Ovary (tissue), 9 donors: Measurements from ENCODE around the gene TEX19. TPM values are rescaled to one million over a fixed set of nuclear protein-coding genes. Genes with fewer than 3 reads are reported as not detected.
A peak's percentile ranks its signal among the peaks of the same experiment; 100 is the strongest.

ENCODE experiments used
- DNase-seq, 5 donors: peaks; one replicate each; pipeline ENCODE4 v3.0.0-alpha.2; 2019 to 2020
- H3K27ac ChIP-seq, 2 donors: fragments of 200-600 bp; one replicate each; pipeline versions ENCODE4 v1.5.1 to v1.8.0; 2019 to 2022
- H3K27me3 ChIP-seq: fragments of 200-600 bp; one replicate; pipeline ENCODE4 v1.8.0; 2022
- H3K36me3 ChIP-seq: fragments of 200-600 bp; sonication (generic); one replicate; pipeline ENCODE4 v1.5.1; 2019
- H3K4me1 ChIP-seq: one replicate; pipeline ENCODE4 v1.8.1; 2013; ENCODE audit warnings: mild to moderate bottlenecking, moderate library complexity; ENCODE audit not compliant: insufficient read depth
- H3K4me3 ChIP-seq: fragments of 200-600 bp; sonication (generic); one replicate; pipeline ENCODE4 v1.5.1; 2017
- H3K9me3 ChIP-seq, 2 donors: fragments of 200-600 bp in 1 of 2; sonication (generic) in 1 of 2; one replicate each; pipeline versions ENCODE4 v1.5.1 to v1.8.1; 2013 to 2019; ENCODE audit warnings: mild to moderate bottlenecking in 1 of 2, moderate library complexity in 1 of 2
- CTCF ChIP-seq, 3 donors: fragments of 450-650 bp in 2 of 3; fragments of 200-600 bp in 1 of 3; IDR thresholded peaks; one replicate each; pipeline versions ENCODE4 v1.5.1 to v1.8.0; 2016 to 2022; ENCODE audit warnings: antibody characterized with exemption in 3 of 3, mild to moderate bottlenecking in 1 of 3
- EP300 ChIP-seq: sonication (generic); formaldehyde crosslinking; IDR thresholded peaks from one replicate; pipeline ENCODE4 v1.6.1; 2017; ENCODE audit warnings: antibody characterized with exemption
- POLR2A ChIP-seq: fragments of 450-650 bp; IDR thresholded peaks from one replicate; pipeline ENCODE4 v1.6.1; 2017; ENCODE audit warnings: antibody characterized with exemption, mild to moderate bottlenecking, moderate library complexity
- WGBS, 3 donors: extraction: QIAGEN DNeasy Blood & Tissue Kit in 1 of 3; methylation state at CpG; one replicate each; pipeline versions ENCODE4 v1.1.5 to v1.1.7; 2013 to 2017; 5-methylcytosine and 5-hydroxymethylcytosine counted together
- intact Hi-C, 4 donors: fragments of 100-400 bp; cut with DNase I; formaldehyde crosslinking; loops; one replicate each; pipeline versions ENCODE4 v1.11.0 to v1.15.1; 2022 to 2023
- polyA plus RNA-seq, 2 donors: library from polyadenylated mRNA; stranded (reverse); fragments of 200-250 nt in 1 of 2; fragments of 350-450 nt in 1 of 2; fragmentation: Illumina TruSeq in 1 of 2; extraction: RNeasy Lipid Tissue Mini Kit (QIAGEN cat#74804) in 1 of 2; gene quantifications; one replicate each; pipeline ENCODE4 v1.2.3, GENCODE V29; 2013 to 2014
- total RNA-seq, 7 donors: library from RNA; depleted of rRNA in 2 of 7; stranded (reverse); fragments of >200 nt in 2 of 7; fragmentation: NEBNext Ultra II Directional in 3 of 7; extraction: Animal tissue kit (Norgen Biotek cat#: 25700) in 3 of 7; gene quantifications; one replicate each; pipeline versions ENCODE4 v1.1.0 to v1.2.4, GENCODE V29; 2016 to 2023
- donor health status: DM: no; HTN: no; CAD: no; lungs with moderate emphysema.
- donor health status: DM: no; HTN: no; CAD: no.
- donor health status: Bipolar disorder and iron deficiency.
- donor health status: DM: yes; HTN: yes; CAD: no.
- donor health status: DM: no; HTN: no; CAD: no.
- donor health status: DM: yes; HTN: yes; CAD: no.

Gene TEX19
- total and polyA plus RNA-seq, 9 donors: not detected

GRCh38 chr17:82322526-82323453 is 36.3 kb upstream of the TEX19 start:
- intact Hi-C loops: loop anchor here (2.0 to 10.0 kb wide), 6 partner anchors 78 to 298 kb away; partner anchors contain the start of genes CENPX (in 1 of the 4) and LRRC45 (in 1 of the 4)
- no peak for DNase-seq

GRCh38 chr17:82323514-82324234 is 35.4 kb upstream of the TEX19 start:
- no peak for TF ChIP-seq POLR2A
- no peak for TF ChIP-seq EP300
- no peak for TF ChIP-seq CTCF (IDR thresholded peaks at IDR 0.05)
- WGBS, 3 donors: 61 to 70% (median 62%) methylated on average over 19 to 21 of the region's 21 CpGs
- no peaks in the 10 kb centered on the region for H3K27me3 ChIP-seq
- peaks cover 2% of the 10 kb centered on the region for H3K4me1 ChIP-seq
- no peak overlapping the region for H3K4me3 ChIP-seq
- H3K27ac ChIP-seq: no peak overlapping the region
- intact Hi-C loops: loop anchor here (2.0 to 10.0 kb wide), 6 partner anchors 79 to 299 kb away; partner anchors contain the start of genes CENPX (in 1 of the 4) and LRRC45 (in 1 of the 4)
- no peaks in the 10 kb centered on the region for H3K9me3 ChIP-seq
- no peaks in the 10 kb centered on the region for H3K36me3 ChIP-seq
- peak in 1 of 5 donors; percentile 23 for DNase-seq

More at GRCh38 chr17:82322526-82323453, 36.3 kb upstream of the TEX19 start:
- Histone ChIP-seq H3K36me3 (no peaks in the 10 kb centered on the region), H3K4me3 (no peak overlapping the region), H3K9me3 (no peaks in the 10 kb centered on the region), H3K27ac (no peak overlapping the region), H3K4me1 (peaks cover 2% of the 10 kb centered on the region), H3K27me3 (no peaks in the 10 kb centered on the region)
- no peak for TF ChIP-seq POLR2A
- no peak for TF ChIP-seq CTCF (IDR thresholded peaks at IDR 0.05)
- no peak for TF ChIP-seq EP300
- 80 to 83% (median 82%) methylated on average over 26 to 28 of the region's 28 CpGs for WGBS, 3 donors

- H3K4me3 ChIP-seq: no peak overlapping the region
- peaks cover 2% of the 10 kb centered on the region for H3K4me1 ChIP-seq
- H3K27ac ChIP-seq: no peak overlapping the region
- no peaks in the 10 kb centered on the region for H3K27me3 ChIP-seq
- H3K9me3 ChIP-seq: no peaks in the 10 kb centered on the region
- WGBS, 3 donors: 76 to 79% (median 77%) methylated on average over 24 to 25 of the region's 25 CpGs
- no peak for TF ChIP-seq CTCF (IDR thresholded peaks at IDR 0.05)
- TF ChIP-seq POLR2A: no peak
- TF ChIP-seq EP300: no peak
- intact Hi-C loops: loop anchor here (5.0 to 10.0 kb wide), 5 partner anchors 80 to 300 kb away; partner anchors contain the start of genes CENPX (in 1 of the 4) and LRRC45 (in 1 of the 4)
- no peak for DNase-seq
- H3K36me3 ChIP-seq: no peaks in the 10 kb centered on the region
Measured at GRCh38 chr17:82324566-82325285, 34.3 kb upstream of the TEX19 start.
